NCI-H748 (cell line): Measurements from ENCODE around the gene BTBD2.
A peak's percentile ranks its signal among the peaks of the same experiment; 100 is the strongest.

Experiments used
- DNase-seq: peaks from one replicate; lab custom pipeline; 2025; ENCODE audit not compliant: unreplicated experiment; lab: John Stamatoyannopoulos, UW

BTBD2 gene

DNA sequence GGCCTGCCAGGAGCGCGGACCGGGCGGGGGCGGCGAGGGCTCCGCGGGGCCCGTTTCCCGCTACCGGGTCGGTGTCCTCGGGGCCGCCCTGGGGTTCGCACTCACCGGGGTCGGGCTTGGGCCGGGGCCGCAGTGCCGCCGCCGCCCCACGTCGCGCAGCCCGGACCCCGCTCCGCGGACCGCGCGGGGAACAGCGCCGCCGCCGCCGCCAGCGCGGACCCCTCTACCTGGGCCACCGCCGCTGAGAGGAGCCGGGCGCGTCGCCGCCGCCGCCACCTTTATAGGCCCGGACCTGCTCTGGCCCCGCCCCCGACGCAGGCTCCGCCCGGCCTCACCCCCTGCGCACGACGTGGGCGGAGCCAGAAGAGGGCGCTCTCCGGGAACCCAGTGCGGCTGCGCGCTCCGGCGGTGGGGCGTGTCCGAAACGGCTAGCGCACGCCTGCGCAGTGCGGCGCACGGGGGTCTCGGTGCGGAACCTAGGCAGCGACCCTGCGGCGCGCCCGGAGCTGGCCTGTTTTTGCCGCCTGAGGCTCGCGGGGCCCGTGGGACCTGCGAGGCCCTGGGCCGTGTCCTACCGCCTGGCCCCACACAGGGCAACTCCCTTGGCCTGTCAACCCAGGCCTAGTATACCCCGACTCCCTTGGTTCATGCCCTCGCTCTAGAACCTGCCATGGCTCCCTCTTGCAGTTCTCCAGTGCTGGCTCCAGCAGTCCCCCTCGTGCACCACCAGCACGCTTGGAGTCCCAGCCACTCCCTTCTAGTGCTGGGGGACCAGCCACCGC is 35.7 kb upstream of the BTBD2 start, which contains the start of gene MKNK2:
MKNK2 (minus strand) TSS at position 254 of the 782 bp plus-strand sequence. CDS start 393 bp downstream, outside the sequence.
- peak; percentile 79 for DNase-seq

DNA sequence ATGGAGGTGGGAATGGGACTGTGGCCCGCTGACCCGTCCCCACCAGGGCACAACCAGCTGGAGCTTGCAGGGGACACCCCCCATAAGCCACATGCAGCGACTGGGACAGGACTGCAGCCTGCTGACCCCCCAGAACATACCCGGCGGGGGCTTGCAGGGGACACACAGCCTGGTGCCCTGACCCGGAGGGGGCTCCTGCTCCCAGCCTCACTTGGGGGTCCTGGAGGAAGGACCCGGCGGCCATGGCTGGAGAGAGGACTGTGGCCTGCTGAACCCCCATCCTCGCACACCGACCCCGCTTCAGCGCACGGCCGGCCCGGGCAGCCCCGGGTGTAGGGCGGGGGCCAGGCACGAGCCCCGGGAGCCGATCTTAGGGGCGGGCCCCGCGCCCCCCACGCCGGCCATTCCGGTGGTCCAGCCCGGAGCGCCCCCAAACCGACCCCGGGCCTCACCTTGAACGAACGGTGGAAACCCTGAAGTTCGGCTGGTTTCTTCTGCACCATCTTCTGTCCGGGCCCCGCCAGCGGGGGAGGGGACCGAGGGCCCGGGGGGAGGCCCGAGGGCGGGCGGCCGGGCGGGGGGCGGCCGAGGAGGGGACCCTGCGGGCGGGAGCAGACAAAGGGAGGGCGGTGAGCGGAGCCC is 35.0 kb upstream of the BTBD2 start:
- no peak for DNase-seq

DNA sequence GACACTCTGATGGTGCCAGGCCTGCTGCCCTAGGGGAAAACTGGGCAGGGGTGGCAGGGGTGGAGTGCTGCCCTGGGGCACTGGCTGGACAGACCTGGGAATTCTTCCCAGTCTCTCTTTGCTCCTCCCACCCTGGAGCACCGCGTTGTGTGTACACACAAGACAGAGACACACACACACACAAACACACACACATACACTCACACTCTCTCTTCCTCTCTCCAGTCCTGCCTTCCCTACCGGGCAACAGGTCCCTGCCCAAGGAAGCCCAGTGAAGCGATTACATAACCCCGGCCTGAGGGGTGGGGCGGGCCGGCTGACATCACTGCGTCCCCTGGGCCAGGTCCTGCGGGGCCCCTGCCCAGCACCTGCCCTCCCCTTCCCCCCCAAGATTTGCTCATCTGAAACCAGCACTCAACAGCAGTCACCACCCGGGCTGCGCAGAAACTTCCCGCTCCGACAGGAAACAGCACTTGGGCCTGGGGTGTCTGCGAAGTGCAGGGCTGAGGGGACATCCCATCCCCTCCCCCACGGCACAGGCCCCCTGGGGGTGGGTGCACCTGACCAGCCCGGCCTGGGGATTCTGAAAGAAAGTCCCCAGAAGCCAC is 34.3 kb upstream of the BTBD2 start:
- DNase-seq: peak; percentile 51

DNA sequence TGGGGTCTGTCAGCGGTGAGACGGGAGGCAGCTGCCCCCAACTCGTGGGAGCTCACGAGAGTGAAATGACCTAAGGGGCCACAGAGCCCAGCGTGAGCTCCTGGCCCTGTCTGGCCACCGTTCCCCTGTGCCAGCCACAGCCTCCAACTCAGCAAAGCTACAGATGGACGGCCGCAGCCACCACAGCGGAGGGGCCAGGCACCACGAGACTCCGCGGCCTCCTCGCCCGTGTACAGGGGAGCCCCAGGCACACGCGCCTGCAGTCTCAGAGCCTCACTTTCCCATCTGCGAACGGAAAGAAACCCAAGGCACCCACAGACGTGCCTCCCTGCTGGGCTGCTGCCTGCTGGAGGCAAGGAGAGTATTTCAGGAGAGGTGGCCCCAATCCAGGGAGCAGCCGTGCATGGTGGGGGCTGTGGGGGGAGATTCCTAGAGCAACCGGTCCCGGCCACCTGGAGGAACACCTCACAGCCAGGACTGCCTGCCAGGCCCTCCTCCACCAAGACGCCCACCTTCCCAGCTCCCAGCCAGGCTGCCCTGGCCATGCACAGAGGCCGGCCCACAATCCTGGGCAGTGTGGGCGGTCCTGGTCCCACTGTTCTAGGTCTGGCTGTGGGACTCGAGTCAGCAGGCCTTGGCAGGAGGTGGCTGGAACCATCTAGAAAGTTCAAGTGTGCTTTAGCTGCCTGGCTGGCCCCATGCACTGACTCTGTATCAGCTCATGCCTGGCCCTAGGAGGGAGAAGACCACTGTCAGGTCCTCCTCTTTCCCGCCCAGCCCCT is 33.6 kb upstream of the BTBD2 start:
- DNase-seq: no peak

DNA sequence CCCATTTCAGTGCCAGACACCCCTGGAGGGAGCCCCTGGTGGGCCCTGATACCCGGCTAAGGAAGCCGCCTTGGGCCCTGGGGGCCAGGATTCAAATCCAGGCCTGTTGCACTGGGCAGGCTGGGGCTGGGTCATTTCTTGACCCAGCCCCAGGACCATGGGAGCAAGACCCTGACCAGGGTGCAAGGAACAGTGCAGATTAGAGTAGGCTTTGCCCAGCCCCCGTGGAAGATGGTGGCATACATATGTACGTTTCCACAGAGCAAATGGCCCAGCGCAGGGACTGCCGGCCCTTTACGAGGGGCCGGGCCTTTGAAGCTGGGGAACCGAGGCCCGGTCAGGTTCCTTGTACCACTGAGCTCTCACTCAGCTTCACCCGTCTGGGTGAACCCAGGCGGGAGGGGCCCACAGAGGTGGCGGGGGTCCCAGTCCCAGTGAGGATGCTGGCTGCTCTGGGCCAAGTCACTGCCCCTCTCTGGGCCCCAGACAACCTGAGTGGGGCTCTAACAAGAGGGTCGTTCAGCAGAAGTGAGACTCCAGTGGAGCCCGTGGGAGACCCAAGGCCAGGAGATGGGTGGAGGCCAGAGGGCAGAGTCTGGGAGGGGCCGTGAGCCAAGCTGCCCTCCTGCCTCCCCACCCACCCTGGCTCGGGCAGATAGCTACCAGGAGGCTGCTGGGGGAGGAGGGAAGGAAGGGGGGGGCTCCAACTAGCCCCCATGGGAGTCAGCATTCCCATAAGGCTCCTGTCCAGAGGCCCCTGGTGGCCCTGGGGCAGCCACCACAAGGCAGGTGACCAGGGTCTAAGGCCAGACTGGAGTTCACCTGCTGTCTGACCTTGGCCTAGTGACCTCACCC is 32.8 kb upstream of the BTBD2 start:
- DNase-seq: no peak

DNA sequence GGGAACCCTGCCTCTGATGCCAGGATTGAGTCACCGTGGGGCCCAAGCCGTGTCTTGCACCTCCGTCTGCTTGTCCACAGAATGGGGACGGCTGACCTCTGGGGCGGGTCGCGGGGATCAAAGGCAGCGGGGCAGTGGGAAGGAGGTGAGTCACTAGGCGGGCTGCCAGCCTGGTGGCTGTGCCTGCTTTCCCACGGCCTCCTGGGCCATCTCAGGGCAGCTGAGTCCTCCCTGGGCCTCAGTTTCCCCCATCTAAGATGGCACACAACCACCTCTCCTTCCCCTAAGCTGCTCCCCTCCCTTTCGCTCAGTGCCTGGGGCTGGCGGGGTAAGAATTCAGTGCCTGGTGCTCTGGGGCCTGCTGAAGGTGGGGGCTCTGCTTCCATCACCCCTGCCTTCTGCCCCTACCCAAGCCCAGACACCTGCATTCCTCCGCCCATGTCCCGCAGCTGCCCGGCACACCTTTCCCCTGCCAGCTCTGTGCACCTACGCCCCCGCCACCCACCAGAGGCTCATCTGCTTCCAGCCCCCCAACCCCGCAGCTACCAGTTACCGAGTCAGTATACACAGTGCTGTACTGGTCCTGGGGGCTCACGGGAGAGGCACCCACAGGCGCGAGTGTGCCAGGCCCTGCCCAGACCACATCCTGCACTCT is 32.1 kb upstream of the BTBD2 start:
- no peak for DNase-seq

DNA sequence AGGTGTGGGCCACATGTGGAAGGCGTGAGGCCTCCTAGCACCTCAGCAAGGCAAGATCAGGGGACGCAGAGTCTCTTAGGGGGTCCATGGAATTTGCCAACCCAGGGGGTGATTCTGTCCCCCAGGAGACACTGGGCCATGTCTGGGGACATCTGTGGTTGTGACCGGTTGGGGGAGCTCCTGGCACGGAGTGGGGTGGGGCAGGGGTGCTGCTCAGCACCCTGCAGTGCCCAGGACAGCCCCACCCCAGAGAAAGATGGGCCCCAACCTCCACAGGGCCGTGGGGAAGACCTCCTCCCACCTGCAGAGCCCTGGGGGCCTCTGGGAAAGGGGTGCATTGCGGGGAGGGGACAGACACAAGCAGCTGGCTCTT is 31.5 kb upstream of the BTBD2 start:
- no peak for DNase-seq

DNA sequence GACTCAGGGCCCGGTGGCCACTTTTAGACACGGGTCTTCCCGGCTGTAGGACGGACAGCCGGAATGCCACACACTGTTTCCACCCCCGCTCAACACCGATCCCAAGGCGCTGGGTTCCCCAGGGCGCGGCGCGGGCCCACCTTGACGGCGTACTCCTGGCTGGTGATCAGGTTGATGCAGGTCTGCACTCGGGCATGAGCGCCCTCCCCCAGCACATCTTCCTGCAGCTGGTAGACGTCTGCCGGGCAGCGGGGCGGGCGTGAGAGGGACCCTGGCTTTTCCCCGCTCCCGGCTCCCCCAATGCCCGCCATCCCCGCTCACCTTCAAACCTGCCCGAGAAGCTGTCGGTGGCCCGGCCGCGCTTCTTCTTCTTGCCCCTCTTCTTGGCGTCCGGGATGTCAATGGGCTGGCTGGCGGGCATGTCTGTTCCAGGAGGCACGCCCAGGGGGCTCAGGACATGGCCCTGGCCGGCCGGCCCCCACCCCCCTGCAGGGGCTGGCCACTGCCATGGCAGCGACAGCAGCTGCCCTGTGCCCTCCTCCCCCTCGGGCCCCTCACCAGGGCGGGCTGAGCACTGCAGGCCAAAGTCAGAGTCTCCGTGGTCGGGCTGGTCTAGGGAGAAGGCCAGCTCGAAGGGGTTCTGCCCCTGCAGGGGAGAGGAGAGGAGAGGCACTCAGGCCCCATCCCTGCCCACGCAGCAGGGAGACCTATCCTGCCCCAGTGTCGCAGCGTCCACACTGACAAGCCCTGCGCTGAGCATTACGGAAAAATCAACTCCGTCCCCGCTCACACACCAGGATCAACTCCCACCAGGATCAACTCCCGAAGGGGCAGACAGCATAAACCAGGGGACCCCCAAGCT is 30.8 kb upstream of the BTBD2 start:
- no peak for DNase-seq

DNA sequence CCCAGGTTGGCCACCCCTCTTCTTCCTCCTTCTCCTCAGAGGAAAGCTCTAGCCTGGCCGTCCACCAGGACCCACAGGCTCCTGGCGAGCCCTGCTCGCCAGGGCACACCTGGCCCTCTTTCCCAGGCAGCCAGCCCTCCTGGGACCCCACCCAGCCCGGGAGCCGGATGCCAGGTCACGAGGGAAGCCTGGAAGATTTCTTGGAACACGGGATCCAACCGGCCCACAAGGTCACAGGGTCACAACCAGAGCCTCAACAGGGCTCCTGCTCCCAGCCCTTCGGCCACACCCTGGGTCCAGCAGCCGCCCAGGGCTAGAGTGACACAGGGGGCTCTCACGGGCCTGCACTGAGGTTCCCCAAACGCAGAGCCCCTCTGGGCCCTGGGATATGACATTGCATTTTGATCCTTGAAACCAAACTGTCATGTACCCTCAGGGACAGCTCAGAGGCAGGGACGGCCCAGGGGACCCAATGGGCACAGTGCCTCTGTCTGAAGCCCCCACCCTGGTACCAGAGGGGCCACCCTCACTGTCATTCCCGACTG is 30.1 kb upstream of the BTBD2 start:
- no peak for DNase-seq

DNA sequence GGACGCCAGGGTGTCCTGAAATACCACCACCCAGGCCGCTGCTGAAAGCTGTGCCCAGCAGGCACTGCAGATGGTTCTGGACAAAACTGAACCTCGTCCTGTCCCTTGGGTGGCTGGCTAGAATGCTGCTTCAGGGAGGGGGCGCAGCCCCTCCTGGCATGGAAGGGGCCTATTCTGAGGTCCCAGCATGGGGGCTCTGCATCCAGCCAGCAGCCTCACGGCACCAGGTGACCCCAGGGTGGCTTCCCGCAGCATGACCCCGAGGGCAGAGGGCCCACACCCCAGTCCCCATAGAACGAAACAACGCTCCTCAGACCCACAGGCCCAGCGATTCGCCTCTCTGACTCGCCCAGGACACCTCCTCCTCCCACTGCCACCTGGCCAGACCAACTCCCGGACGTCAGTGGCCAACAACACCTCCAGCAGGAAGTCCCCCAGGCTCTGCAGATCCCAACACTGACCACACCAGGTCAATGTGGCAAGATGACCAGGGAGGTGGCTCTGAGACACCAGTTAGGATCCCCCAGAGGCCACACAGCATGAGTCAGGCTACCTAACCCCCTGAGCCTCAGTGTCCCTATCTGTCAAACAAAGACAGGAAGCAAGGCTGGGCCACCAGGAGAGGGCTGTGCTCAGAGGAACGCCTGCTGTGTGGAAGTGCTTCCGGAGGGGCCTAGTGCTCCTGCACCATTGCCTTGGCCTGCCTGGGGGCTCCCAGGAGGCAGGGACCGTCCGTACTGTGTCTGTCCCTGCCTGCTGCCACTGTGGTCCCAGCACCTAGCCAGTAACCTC is 29.4 kb upstream of the BTBD2 start:
- DNase-seq: no peak

DNA sequence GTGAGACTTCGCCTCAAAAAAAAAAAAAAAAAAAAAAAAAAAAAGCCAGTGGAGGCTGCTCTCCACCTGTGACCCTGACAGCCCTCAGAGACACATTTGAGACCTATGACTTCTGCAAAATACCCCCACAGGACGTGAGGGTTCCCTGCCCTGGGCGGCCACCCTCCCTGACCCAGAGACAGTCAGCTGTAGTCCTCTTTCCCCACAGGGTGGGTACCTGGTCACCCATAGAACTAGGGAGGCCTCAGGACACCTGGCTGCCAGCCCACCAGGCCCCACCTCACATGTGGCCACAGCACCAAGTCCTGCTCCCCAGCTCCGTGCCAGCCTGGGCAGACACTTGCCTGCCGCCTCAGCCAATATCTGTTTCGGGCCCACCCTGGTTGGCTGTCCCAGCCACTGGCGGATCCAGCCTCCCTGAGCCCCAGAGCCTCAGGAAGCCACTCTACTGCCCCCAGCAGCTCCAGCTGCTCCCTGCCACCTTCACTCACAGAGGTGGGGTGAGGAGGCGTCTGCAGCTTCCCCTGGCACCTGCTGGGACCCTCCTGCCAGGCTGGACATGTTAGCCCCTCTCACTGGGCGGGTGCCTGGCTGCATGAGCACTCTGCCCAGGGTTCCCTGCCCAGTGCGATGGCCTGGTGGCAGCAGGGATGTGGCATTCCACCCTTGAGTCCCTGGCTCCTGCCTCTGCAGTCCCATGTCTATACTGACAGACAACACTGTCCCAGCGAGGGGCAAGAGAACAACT is 28.6 kb upstream of the BTBD2 start:
- DNase-seq: no peak

DNA sequence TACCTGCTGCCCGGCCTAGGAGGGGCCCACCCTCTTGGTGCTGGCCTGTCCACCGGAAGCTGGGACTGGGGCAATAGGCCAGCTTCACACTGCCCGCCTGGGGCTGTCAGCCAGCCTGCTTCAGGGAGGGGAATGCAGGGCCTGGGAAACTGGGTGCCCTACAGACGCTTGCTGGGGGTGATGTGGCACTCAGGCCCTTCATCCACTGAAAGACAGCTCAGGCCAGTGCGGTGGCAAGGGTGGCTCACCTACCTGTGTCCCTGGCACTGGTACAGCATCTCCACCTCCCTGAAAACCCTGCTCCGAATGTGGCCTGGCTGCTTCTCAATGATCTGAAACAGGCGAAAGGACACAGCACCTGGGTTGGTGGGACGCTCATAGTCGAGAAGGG is 27.7 kb upstream of the BTBD2 start:
- no peak for DNase-seq

DNA sequence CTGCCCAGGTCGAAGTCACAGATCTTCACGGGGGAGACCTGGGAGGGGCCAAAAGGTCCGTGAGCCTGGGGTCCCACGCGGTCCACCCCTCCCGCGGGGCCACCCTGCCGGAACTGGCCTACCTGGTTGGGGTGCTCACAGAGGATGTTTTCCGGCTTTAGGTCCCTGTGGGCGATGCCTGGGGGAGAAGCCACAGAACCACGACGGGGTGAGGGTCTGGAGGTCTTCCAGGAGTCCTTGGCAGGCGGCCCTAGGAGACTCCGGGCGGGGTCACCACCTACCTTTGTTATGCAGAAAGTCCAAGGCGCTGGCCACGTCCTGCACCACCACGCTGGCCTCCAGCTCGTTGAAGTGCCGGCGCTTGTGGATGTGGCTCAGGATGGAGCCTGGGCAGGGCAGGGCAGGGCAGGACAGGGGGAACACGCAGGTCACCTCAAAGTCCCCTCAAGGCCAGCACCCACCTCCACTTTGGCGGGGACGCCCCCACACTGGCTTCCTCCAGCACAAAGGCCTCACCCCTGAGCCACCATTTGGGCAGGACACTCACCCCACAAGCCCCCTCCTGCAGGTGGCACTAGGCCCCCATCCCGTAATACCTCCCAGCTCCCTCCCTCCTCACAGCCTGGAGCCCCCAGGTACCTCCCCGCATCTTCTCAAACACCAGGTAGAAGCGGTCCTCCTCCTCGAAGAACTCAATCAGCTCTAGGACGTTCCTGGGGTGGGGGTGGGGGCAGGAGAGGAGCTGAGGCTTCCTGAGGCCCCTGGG is 27.2 kb upstream of the BTBD2 start:
- DNase-seq: no peak

DNA sequence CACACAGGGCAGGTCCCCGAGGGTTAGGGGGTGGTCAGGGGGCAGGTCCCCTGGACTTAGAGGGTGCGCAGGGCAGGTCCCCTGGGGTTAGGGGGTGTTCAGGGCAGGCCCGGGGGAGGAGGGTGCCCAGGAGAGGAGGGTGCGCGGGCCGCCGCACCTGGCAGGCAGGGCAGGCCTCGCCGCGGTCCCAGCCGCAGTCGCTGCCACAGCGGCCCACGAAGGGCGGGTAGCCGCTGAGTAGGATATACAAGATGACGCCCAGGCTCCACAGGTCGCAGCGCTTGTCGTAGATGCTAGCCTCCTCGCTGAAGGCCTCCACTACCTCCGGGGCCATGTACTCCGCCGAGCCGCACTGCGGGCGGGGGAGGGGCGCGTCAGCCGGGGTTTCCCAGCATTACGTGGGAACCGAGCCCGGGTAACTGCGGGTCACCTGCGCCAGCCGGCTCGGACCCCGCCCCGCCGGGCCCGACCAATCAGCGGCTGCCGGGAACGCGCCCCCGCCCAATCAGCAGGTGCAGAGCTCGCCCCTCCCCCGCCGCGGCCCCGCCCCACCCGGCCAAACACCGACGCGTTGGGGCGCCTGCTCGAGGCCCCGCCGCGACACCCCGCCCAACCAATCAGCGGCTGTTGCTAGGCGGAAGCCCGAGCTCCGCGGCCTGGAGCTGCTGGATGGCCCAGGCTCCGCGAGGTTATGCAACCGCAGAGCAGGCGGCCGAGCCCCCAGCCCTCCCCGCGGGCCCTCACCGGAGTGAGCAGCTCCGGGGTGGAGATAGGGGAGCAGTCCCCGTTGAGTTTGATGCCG is 26.4 kb upstream of the BTBD2 start:
- peak; percentile 93 for DNase-seq

DNA sequence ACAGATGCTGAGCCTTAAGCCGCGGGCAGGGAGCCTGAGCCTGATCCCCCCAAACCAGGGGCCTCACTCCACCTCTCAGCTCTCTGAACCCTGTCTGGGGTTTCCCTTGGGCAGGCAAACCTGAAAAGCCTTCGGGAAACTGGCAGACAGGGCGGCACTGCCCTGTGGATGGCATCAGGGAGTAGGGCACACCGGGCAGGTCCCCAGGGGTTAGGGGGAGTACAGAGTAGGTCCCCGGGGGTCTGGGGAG is 25.8 kb upstream of the BTBD2 start:
- no peak for DNase-seq
